AG09319 (cell line): ENCODE measurements around the gene USP5.
A peak's percentile ranks its signal among the peaks of the same experiment; 100 is the strongest.
"Not testable (repeated sequence)": the region's sequence is repeated elsewhere in the genome, so short reads cannot be mapped to it uniquely, and the experiment has no call there.

ENCODE experiments used
- DNase-seq: peaks from one replicate; pipeline ENCODE4 v3.0.0-alpha.2; 2010; ENCODE audit warnings: low read depth; ENCODE audit errors: extremely low read depth
- TF ChIP-seq, protein P1 (sequence below): IDR thresholded peaks from 2 replicates; pipeline ENCODE4 v1.5.1; 2011; ENCODE audit warnings: low read depth, mild to moderate bottlenecking, inconsistent platforms, low read length, moderate library complexity

Gene USP5

GRCh38 chr12:6873094-6874014, 21.4 kb downstream of the USP5 start, which contains the start of gene SPSB2:
SPSB2 (minus strand) TSS chr12:6873303; CDS start chr12:6872901, 402 bp downstream.
- TF ChIP-seq, protein P1, sequence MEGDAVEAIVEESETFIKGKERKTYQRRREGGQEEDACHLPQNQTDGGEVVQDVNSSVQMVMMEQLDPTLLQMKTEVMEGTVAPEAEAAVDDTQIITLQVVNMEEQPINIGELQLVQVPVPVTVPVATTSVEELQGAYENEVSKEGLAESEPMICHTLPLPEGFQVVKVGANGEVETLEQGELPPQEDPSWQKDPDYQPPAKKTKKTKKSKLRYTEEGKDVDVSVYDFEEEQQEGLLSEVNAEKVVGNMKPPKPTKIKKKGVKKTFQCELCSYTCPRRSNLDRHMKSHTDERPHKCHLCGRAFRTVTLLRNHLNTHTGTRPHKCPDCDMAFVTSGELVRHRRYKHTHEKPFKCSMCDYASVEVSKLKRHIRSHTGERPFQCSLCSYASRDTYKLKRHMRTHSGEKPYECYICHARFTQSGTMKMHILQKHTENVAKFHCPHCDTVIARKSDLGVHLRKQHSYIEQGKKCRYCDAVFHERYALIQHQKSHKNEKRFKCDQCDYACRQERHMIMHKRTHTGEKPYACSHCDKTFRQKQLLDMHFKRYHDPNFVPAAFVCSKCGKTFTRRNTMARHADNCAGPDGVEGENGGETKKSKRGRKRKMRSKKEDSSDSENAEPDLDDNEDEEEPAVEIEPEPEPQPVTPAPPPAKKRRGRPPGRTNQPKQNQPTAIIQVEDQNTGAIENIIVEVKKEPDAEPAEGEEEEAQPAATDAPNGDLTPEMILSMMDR = no peak; the same call in 1 of the 2 replicates
- DNase-seq = peak; percentile 77

DNA sequence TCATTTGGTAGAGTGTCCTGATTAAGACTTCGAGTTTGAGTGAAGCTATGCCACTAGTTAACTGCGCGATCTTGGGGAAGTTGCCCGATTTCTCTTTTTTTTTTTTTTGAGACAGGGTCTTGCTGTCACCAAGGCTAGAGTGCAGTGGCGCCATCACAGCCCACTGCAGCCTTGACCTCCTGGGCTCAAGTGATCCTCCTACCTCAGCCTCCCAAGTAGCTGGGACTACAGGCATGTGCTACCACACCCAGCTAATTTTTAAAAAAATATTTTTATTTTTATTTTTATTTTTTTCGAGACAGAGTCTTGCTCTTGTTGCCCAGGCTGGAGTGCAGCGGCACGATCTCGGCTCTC, 22.0 kb downstream of the USP5 start:
- not testable (repeated sequence) for DNase-seq

GRCh38 chr12:6879824-6880223, 27.9 kb downstream of the USP5 start:
- DNase-seq = not testable (repeated sequence)

DNA sequence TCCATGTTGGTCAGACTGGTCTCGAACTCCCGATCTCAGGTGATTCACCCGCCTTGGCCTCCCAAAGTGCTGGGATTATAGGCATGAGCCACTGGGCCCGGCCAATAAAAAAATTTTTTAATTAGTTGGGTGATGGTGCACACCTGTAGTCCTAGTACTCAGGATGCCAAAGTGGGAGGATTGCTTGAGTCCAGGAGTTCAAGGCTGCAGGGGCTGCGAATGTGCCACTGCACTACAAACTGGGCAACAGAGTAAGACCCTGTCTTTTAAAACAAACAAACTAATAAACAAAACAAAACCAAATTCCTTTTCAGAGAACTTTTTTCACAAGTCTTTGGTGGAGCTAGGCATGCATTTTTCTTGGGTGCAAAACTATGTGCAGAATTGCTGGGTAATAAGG, 31.3 kb downstream of the USP5 start:
- TF ChIP-seq, protein P1 = no peak

DNA sequence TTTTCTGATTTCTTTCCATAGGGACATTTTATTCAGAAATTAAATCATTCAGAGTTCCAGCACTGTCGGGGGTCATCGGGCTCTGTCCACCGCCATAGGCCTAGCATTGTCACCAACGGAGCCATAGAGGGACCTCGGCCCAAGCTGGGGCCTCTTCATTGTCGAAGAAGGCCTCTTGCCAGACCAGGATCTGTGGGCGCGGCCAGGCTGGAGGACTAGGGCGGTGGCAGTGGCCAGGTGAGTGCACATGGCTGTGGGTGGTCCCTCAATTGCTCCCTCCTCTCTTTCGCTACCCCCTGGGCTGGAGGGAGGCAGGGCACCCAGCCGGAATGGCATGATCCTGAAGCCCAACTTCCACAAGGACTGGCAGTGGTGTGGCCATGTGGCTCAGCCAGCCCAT, 31.7 kb downstream of the USP5 start:
- TF ChIP-seq, protein P1 = no peak
- DNase-seq = no peak

More for the DNA sequence above, 31.3 kb downstream of the USP5 start:
- no peak for DNase-seq

DNA sequence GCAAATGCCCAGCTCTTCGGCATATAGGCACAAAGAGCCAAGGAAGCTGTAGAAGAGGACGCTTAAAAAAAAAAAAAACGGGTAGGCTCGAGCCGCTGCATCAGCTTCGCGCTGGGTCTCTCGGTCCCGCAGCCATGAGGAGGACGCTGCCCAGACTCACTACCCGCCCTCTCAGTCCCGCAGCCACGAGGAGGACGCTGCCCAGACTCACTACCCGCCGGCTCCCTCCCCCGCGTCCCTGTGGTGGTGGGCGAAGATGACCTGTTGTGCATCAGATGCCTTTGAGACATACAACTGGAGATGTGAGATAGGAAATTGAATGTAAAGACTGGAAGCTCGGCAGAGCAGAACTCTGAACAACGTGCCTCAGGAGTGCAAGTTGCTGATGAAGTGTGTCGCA, 32.6 kb downstream of the USP5 start:
- DNase-seq = no peak
- TF ChIP-seq, protein P1 = no peak

DNA sequence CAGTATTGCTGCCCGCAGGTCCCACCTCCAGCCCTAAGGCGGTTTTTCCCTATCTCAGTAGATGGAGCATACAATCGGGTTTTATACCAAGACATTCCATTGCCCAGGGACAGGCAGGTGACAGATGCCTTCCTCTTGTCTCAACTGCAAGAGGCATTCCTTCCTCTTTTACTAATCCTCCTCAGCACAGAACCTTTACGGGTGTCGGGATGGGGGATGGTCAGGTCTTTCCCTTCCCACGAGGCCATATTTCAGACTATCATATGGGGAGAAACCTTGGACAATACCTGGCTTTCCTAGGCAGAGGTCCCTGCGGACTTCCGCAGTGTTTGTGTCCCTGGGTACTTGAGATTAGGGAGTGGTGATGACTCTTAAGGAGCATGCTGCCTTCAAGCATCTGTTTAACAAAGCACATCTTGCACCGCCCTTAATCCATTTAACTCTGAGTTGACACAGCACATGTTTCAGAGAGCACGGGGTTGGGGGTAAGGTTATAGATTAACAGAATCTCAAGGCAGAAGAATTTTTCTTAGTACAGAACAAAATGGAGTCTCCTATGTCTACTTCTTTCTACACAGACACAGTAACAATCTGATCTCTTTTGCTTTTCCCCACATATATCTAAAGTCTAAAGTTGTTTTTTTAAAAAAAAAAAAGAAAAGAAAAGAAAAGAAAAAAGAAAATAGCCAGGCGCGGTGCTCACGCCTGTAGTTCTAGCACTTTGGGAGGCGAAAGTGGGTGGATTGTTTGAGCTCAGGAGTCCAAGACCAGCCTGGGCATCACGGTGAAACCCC, 34.5 kb downstream of the USP5 start:
- not testable (repeated sequence) for DNase-seq

DNA sequence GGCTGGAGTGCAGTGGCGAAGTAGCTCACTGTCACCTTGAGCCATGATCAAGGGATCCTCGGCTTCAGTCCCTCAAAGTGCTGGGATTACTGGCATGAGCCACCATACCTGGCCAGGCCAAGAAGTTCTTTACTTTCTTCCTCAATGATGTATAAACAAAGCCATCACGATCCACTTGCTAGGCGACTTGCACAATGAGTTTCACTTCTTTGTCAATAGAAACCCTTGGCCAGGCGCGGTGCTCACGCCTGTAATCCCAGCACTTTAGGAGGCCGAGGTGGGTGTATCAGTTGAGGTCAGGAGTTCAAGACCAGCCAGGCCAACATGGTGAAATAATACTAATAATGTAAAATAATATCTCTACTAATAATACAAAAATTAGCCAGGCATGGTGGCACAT, 35.5 kb downstream of the USP5 start:
- TF ChIP-seq, protein P1 = no peak
- DNase-seq = no peak
